Kidney (tissue), 14 donors: Measurements from ENCODE around the gene HSP90AA1. TPM values are rescaled to one million over a fixed set of nuclear protein-coding genes. Genes with fewer than 3 reads are reported as not detected.
A peak's percentile ranks its signal among the peaks of the same experiment; 100 is the strongest.

ENCODE experiments used
- DNase-seq, 5 donors: peaks; one replicate each; pipeline ENCODE4 v3.0.0-alpha.2; 2013 to 2020
- FAIRE-seq: peaks from 2 replicates; lab custom pipeline; 2012; peaks lifted over from hg19 to GRCh38; lab: Jason Lieb, UNC
- H3K27ac ChIP-seq, 2 donors: one replicate each; pipeline ENCODE4 v1.7.0; 2013; ENCODE audit warnings: low read depth in 2 of 2, low read length in 2 of 2, inconsistent platforms in 1 of 2
- H3K27me3 ChIP-seq: one replicate; pipeline ENCODE4 v1.7.1; 2013; ENCODE audit warnings: low read length, inconsistent platforms; ENCODE audit not compliant: control insufficient read depth, insufficient read depth
- H3K36me3 ChIP-seq, 3 donors: one replicate each; pipeline versions ENCODE4 v1.7.0 to v1.7.1; 2013; ENCODE audit warnings: low read length in 3 of 3, control low read depth in 1 of 3, inconsistent platforms in 1 of 3; ENCODE audit not compliant: insufficient read depth in 3 of 3, control insufficient read depth in 2 of 3
- H3K4me1 ChIP-seq, 3 donors: one replicate each; pipeline versions ENCODE4 v1.7.0 to v1.7.1; 2013; ENCODE audit warnings: low read length in 3 of 3, inconsistent platforms in 1 of 3, low read depth in 1 of 3; ENCODE audit not compliant: control insufficient read depth in 2 of 3, insufficient read depth in 2 of 3
- H3K4me3 ChIP-seq, 3 donors: one replicate each; pipeline versions ENCODE4 v1.7.0 to v1.8.1; 2013; ENCODE audit warnings: low read length in 3 of 3, control low read depth in 1 of 3, inconsistent platforms in 1 of 3
- H3K9ac ChIP-seq, 3 donors: one replicate each; pipeline versions ENCODE4 v1.7.0 to v1.7.1; 2013; ENCODE audit warnings: low read length in 3 of 3, control low read depth in 1 of 3, inconsistent platforms in 1 of 3
- H3K9me3 ChIP-seq, 3 donors: one replicate each; pipeline versions ENCODE4 v1.7.0 to v1.7.1; 2013; ENCODE audit warnings: low read length in 3 of 3, control low read depth in 1 of 3, inconsistent platforms in 1 of 3; ENCODE audit not compliant: control insufficient read depth in 2 of 3, insufficient read depth in 1 of 3
- intact Hi-C: fragments of 100-400 bp; cut with DNase I; formaldehyde crosslinking; loops from one replicate; pipeline ENCODE4 v1.11.1; 2022
- polyA plus RNA-seq: library from polyadenylated mRNA; stranded (reverse); fragments of 350-450 nt; fragmentation: Illumina TruSeq; extraction: RNeasy Lipid Tissue Mini Kit (QIAGEN cat#74804); gene quantifications from one replicate; pipeline ENCODE4 v1.2.3, GENCODE V29; 2014; ENCODE audit warnings: low read depth, low replicate concordance; ENCODE audit not compliant: insufficient read depth
- total RNA-seq: library from RNA; stranded (reverse); fragmentation: NEBNext Ultra II Directional; extraction: Animal tissue kit (Norgen Biotek cat#: 25700); gene quantifications from one replicate; pipeline ENCODE4 v1.2.1, GENCODE V29; 2021
- TF ChIP-seq, protein P1 (sequence below): IDR thresholded peaks from 3 replicates; pipeline ENCODE4 v1.5.1; 2012; ENCODE audit warnings: mild to moderate bottlenecking, moderate library complexity, borderline replicate concordance; ENCODE audit not compliant: insufficient read depth; ENCODE audit errors: extremely low read depth
- donor health status: control.
- donor health status: control.
- donor health status: control.
- donor health status: control.
- donor health status: control.
- donor health status: DM: yes; HTN: yes; CAD: no.
- donor health status: Normal renal cell carcinoma (clear cell type).

The HSP90AA1 gene
- total and polyA plus RNA-seq, 2 donors from 2014 or later = 409 to 455 TPM

DNA sequence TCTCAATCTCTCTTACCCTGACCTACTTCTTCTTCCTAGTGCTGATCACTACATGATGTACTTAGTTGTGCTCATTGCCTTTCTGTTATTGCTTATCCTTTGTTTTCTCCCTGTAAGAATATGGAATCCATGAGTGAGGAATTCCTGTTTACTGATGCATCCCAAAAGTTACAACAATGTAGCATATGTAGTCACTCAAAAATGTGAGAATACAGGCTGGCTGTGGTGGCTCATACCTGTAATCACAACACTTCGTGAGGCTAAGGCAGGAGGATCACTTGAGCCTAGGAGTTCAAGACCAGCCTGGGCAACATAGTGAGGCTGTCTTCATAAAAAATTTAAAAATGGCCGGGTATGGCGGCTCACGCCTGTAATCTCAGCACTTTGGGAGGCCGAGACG lies 44.9 kb upstream of the HSP90AA1 start:
- H3K9ac ChIP-seq = no peak overlapping the region
- H3K36me3 ChIP-seq = no peaks in the 10 kb centered on the region
- H3K9me3 ChIP-seq = no peaks in the 10 kb centered on the region
- FAIRE-seq (no peak), DNase-seq (no peak)
- TF ChIP-seq, protein P1, sequence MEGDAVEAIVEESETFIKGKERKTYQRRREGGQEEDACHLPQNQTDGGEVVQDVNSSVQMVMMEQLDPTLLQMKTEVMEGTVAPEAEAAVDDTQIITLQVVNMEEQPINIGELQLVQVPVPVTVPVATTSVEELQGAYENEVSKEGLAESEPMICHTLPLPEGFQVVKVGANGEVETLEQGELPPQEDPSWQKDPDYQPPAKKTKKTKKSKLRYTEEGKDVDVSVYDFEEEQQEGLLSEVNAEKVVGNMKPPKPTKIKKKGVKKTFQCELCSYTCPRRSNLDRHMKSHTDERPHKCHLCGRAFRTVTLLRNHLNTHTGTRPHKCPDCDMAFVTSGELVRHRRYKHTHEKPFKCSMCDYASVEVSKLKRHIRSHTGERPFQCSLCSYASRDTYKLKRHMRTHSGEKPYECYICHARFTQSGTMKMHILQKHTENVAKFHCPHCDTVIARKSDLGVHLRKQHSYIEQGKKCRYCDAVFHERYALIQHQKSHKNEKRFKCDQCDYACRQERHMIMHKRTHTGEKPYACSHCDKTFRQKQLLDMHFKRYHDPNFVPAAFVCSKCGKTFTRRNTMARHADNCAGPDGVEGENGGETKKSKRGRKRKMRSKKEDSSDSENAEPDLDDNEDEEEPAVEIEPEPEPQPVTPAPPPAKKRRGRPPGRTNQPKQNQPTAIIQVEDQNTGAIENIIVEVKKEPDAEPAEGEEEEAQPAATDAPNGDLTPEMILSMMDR = no peak
- no peak overlapping the region for H3K4me3 ChIP-seq
- intact Hi-C loops = no loop called here
- no peaks in the 10 kb centered on the region for H3K27me3 ChIP-seq
- no peaks in the 10 kb centered on the region for H3K4me1 ChIP-seq
- H3K27ac ChIP-seq = no peak overlapping the region

DNA sequence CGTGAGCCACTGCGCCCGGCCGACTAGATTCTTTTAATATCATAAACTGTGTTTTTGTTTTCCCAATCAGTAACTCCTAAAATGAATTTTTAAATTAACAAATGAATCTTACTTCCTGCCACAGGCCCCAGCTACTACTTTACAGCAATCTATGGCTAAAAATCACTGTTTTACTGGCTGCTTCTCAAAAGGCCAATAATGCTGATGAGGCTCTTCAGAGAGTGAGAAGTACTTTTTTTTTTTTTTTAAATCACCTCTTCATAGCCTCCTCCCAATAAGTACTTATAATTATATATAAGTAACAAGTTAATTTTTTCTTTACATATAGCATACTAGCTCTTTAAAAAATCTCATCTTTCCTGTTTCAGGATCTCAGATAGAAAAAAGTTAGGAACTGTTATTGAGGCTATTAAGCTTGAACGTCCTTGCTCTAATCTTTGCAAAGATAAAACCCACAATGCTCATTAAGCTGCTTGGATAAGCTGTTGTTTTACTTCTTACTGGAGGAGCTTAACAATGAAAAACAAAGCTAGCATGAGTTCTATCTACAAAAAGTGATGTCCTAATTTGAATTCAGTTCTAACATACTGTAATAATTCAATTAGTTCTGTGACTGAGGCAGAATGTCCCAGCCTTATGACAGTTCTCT lies 40.1 kb upstream of the HSP90AA1 start:
- no peak overlapping the region for H3K27ac ChIP-seq
- H3K27me3 ChIP-seq = no peaks in the 10 kb centered on the region
- H3K9me3 ChIP-seq = no peaks in the 10 kb centered on the region
- H3K4me3 ChIP-seq = no peak overlapping the region
- peaks cover 0 to 5% (median 0%) of the 10 kb centered on the region in 3 donors for H3K4me1 ChIP-seq
- FAIRE-seq (no peak), DNase-seq (no peak)
- intact Hi-C loops = no loop called here
- H3K36me3 ChIP-seq = no peaks in the 10 kb centered on the region
- TF ChIP-seq, protein P1 = no peak
- no peak overlapping the region for H3K9ac ChIP-seq

DNA sequence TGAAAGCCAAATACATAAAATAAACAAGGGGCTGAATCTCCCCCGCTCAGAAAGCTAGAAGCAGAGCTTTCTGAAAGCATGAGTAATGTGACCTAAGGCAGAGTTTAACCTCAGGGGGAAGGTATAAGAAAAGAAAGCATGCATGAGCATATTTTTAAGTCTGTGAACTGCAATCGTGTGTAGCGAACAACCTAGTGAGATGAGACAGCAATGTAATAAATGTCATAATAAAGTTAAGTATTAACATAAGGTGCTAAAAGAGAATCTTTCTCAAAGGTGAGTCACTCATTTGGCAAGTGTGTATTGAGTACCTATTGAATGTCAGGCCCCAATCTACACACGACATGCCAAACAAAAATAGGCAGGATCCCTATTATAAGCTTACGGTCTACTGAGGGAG lies 38.7 kb upstream of the HSP90AA1 start:
- FAIRE-seq = no peak
- intact Hi-C loops = no loop called here
- TF ChIP-seq, protein P1 = no peak
- H3K9me3 ChIP-seq = no peaks in the 10 kb centered on the region
- H3K36me3 ChIP-seq = no peaks in the 10 kb centered on the region
- H3K4me3 ChIP-seq = no peak overlapping the region
- no peaks in the 10 kb centered on the region for H3K27me3 ChIP-seq
- no peak overlapping the region for H3K27ac ChIP-seq
- H3K4me1 ChIP-seq = peaks cover 0 to 5% (median 0%) of the 10 kb centered on the region in 3 donors
- no peak overlapping the region for H3K9ac ChIP-seq
- DNase-seq = peak in 2 of 5 donors; percentile 34 to 51
